Glomerular visceral epithelial cell (primary cell): Measurements from ENCODE around the gene TUBB.
A peak's percentile ranks its signal among the peaks of the same experiment; 100 is the strongest.
"Not testable (repeated sequence)": the region's sequence is repeated elsewhere in the genome, so short reads cannot be mapped to it uniquely, and the experiment has no call there.

Experiments
- DNase-seq: peaks from one replicate; pipeline ENCODE4 v3.0.0-alpha.2; 2016; ENCODE audit errors: extremely low spot score

TUBB gene

DNA sequence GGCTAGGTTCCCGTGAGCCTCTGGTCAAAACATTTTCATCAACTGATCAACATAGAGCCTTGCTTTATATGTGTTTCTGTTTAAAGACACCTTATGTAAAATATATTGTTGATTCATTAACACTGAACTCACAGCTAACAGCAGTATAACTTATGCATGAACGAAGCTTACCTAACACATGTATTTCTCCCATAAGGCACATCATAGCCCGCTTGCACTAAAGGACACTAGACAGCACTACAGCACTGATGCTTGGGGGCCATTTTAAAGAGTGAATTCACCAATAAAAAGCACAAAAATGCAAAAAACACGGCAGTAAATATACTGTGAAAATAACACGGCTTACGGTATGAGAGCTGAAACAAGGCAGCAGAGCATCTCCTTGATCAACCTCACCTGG lies 18.4 kb downstream of the TUBB start:
- no peak for DNase-seq

DNA sequence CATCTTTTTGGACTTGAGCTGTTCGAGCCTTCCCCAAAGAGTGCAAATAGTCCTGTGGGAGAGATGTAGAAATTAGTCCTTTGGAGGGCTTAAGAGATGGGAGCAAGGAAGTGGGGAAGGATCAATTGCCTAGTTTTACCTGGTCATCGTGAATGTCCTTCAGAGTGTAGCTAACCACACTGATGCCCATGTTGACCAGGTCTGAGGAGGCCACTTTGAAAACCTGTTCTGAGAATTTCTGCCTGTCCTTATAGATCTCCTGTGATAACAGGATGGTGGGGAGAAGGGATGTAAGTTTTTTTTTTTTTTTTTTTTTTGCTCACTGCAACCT lies 20.4 kb downstream of the TUBB start:
- DNase-seq: no peak

DNA sequence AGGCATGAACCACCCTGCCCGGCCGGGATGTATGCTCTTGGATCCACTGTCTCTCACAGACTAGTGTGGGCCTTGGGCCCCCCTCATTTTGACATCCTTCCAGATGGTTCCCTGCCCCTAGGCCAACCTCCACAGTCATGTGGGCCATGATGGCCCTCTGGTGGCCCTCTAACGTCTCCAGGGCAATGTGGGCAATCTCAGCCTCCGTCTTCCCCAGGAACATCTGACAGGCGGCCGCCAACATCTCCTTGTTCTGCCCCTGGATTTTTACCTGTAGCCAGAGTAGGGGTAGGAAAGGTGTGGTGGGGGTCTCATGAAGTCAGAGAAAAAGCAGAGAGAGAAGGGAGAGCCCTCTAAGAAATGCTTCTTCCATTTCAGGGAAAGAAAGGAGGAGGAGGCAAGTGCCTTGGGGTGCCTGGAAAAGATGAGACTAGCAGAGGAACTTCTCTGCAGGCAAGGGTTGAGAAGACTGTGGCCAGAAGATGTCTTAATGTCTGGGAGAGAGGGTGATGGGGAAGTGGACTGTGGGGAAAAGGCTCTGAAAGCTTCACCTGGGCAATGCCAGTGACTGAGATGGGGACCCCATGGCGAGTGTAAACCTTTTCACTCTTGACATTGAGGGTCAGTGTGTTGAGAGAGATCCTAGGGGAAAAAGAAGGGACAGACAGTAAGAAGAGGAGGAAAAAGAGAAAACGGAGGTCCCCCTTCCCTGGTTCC lies 21.1 kb downstream of the TUBB start:
- peak; percentile 41 for DNase-seq

DNA sequence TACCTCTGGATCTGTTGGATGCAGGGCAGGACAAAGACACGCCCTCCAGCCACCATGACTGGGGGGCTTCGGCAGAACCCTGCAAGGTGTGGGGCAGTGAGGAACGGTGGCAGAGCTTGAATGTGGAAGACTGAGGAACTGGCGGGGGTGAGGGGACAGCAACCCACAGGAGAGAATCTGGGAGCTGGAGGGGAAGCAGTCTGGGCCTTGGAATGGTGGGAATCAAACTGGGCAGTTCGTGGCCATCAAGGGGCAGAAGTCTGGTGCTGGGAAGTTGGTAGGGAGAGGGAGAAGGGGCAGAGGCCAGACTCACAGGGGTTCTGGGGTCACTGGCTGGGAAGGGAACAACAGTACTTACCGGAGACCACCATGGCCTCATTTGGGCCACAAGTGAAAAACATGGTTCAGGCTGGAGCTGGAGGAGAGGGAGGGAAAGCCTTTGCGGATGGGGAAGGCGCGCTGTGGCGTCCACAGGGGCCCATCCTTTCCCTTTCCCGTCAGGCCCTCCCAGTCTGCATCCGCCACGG lies 21.7 kb downstream of the TUBB start:
- DNase-seq: no peak

GRCh38 chr6:30742316-30743098 lies 22.4 kb downstream of the TUBB start, which contains the start of gene FLOT1:
Gene FLOT1, minus strand, starts transcription at chr6:30742687. Its CDS starts 498 bp downstream, at chr6:30742189.
- DNase-seq: peak; percentile 99

DNA sequence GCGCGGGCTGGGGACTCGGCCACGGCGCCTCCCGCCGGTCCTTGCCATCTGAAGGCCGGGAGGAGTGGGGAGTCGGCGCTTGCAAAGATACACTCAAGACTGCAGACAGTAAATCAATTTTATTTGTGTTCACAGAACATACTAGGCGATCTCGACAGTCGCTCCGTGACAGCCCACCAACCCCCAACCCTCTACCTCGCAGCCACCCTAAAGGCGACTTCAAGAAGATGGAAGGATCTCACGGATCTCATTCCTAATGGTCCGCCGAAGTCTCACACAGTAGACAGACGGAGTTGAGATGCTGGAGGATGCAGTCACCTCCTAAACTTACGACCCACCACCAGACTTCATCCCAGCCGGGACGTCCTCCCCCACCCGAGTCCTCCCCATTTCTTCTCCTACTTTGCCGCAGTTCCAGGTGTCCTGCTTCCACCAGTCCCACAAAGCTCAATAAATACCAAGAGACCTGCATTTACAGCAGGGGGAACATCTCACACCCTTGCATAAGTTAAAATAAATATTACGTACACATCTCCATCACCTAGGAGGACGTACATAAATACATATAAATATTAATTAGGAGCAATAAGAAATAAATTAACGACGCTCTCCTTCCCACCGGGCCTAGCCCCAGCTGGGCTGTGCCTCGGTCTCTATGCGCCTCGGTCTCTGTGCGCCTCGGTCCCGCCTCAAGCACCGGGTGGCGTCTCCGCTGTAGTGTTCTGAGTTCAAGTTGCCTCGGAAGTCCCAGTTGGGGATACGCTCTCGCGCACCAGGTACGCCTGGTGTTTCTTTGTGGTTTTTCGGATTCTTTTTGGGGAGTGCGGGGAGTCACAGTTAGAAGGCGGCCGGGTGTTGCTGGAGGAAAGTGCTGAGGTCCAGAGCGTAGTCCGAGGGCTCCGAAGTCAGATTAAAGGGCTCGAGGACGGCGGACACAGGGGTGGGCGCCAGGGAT lies 23.2 kb downstream of the TUBB start:
- DNase-seq: peak; percentile 43

GRCh38 chr6:30744054-30744805 lies 24.1 kb downstream of the TUBB start, which contains the start of gene IER3:
Gene IER3, minus strand, starts transcription at chr6:30744547. Its CDS starts 29 bp downstream, at chr6:30744518.
- DNase-seq: peak; percentile 97

DNA sequence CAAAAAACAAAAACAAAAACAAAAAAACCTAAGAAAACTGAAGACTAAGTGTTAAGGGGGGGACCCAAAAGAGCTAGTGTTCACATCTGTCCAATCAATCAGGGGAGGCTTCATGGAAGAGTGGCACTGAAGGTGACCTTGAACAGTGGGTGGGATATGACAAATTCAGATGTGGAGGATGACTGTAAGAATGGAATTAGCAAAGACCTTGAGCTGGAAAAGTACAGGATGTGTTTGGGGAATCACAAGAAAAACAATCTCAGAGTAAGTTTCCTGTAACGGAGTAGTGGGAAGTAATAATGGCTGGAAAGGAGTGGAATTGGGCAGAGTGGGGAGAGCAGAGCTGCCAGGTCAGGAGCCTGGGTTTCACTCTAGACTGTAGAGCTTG lies 27.1 kb downstream of the TUBB start:
- no peak for DNase-seq

DNA sequence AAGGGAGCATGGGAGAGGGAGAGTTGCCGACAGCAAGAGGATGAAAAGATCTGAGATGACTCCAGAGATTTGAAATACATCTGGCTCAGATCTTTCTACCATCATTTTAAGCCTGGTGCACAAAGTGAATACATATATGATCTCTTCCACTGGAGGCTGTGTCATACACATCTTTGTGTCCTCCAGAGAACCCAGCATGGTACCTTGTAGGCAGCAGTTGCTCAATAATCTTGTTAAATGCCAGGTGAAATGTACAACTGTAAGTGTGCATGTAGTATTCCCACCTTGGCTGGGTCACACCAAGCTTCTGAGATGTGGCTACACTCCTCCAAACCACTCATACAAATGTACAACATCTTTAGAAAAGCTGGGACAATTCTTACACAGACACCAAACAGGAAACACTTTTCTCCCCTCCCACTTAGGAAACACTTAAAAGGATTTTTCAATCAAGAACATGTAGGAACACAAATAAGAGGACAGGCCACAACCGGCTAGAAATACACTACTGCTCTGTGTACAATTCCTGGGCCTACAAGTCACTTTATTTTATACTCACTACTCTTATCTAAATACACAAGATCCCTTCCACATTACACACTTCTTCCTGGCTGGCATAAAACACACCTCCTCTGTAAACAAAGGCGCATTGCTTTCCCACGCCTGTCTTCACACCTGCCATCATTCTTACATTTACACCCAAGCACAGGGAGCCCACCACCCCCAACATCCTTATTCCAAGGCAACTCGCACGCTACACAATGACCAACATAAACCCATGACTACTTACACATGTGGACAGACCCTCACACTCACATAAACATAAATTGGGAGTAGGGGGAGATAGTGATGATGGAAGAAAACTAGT lies 28.0 kb downstream of the TUBB start:
- DNase-seq: no peak

- peak; percentile 73 for DNase-seq
Measured at GRCh38 chr6:30748851-30749540, 28.8 kb downstream of the TUBB start.

DNA sequence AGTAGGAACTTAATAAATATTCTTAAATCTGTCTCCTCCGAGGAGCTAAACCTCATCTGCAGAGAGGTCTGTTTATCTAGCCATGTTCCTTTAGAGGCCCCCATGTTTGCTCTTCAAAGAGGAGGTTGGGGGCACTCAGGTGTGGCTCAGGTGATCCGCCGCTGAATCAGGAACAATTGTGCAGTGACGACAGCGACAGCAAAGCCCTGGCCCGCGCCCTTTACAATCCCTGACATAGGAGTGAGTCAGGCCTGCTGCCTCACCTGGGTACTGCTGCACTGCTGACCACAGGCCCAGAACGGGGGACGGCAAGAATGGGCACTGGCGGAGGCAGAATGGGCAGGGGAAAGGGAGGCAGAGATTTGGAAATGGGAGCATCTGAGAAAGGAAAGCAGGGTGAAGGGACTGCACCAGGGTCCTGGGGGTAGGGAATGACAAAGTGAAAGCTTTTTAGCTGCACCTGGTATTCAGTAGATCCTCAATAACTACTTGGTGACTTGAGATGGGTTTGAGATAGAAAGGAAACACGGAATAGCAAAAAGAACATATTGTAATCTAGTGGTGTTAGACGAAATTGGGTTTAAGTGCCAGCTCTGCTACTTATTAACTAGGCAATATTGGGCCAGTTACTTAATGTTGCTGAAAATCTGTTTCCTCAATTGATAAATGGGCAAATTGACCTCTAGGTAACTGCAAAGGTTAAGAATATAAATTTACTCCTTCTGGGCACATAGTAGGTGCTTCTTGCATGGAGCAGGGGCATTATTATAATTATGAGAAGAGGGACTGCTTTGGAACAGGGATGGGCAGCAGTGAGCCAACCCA lies 29.6 kb downstream of the TUBB start:
- DNase-seq: peak; percentile 67

GRCh38 chr6:30750379-30750668 lies 30.2 kb downstream of the TUBB start:
- no peak for DNase-seq

- peak; percentile 100 for DNase-seq
Measured at GRCh38 chr6:30752157-30752927, 32.2 kb downstream of the TUBB start.

- no peak for DNase-seq
Measured at GRCh38 chr6:30754631-30755030, 34.5 kb downstream of the TUBB start.

DNA sequence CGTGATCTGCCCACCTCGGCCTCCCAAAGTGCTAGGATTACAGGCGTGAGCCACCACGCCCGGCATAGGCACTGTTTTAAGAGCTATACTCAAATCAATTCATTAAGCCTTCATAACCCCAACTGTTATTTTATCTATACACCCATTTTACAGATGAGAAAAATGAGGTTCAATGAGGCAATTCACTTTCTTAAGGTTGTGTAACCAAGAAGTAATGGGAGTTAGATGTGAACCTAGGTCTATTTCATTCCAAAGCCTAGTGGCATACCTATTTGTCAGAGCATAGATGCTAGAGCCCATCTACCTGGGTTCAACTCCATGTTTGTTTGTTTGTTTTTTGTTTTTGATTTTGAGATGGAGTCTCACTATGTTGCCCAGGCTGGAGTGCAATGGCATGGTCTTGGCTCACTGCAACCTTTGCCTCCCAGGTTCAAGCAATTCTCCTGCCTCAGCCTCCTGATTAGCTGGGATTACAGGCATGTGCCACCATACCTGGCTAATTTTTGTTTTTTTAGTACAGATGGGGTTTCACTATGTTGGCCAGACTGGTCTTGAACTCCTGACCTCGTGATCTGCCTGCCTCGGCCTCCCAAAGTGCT lies 36.4 kb downstream of the TUBB start:
- DNase-seq: not testable (repeated sequence)

GRCh38 chr6:30757261-30757904 lies 37.2 kb downstream of the TUBB start:
- no peak for DNase-seq
